Measurements from ENCODE around the gene CYTH1. TPM values are rescaled to one million over a fixed set of nuclear protein-coding genes. Genes with fewer than 3 reads are reported as not detected.

Gene CYTH1
- total RNA-seq, 1 donor from 2014 or later = 82.2 TPM

- no peak for DNase-seq
Measured at GRCh38 chr17:78645421-78646295, 136.4 kb downstream of the CYTH1 start.

GRCh38 chr17:78644931-78645351 is 137.1 kb downstream of the CYTH1 start:
- DNase-seq = no peak

- no peak for DNase-seq
Measured at GRCh38 chr17:78644224-78644623, 137.8 kb downstream of the CYTH1 start.

- DNase-seq = no peak
Measured at GRCh38 chr17:78643326-78643725, 138.7 kb downstream of the CYTH1 start.

GRCh38 chr17:78642707-78643106 is 139.4 kb downstream of the CYTH1 start:
- no peak for DNase-seq

- DNase-seq = no peak
Measured at GRCh38 chr17:78641666-78642065, 140.4 kb downstream of the CYTH1 start.

GRCh38 chr17:78641243-78641642 is 140.8 kb downstream of the CYTH1 start:
- DNase-seq = no peak

GRCh38 chr17:78640700-78641099 is 141.4 kb downstream of the CYTH1 start:
- DNase-seq = no peak

- no peak for DNase-seq
Measured at GRCh38 chr17:78637643-78638420, 144.2 kb downstream of the CYTH1 start.

- no peak for DNase-seq
Measured at GRCh38 chr17:78637146-78637545, 144.9 kb downstream of the CYTH1 start.

GRCh38 chr17:78634154-78634553 is 147.9 kb downstream of the CYTH1 start:
- no peak for DNase-seq

- no peak for DNase-seq
Measured at GRCh38 chr17:78629436-78629995, 152.6 kb downstream of the CYTH1 start.

GRCh38 chr17:78628547-78629435 is 153.3 kb downstream of the CYTH1 start:
- no peak for DNase-seq

GRCh38 chr17:78624324-78625151 is 157.5 kb downstream of the CYTH1 start:
- DNase-seq = no peak

Small RNA genes within 50 kb of the gene (small RNA-seq; reads per million reads assigned to genes)
- gene RNU6-638P = not detected

Other genes starting within 250 kb of the CYTH1 start
- gene DNAH17, start 204.9 kb downstream of the CYTH1 start, total RNA-seq = under 0.01 TPM
- 21.4 TPM for gene USP36, start 58.5 kb upstream of the CYTH1 start, total RNA-seq
- gene CEP295NL, start 120.9 kb upstream of the CYTH1 start, total RNA-seq = 1.4 TPM
- gene TIMP2, start 143.1 kb upstream of the CYTH1 start, total RNA-seq = 33.2 TPM
- gene LGALS3BP, start 197.7 kb upstream of the CYTH1 start, total RNA-seq = 24.2 TPM
- 13.1 TPM for gene CANT1, start 227.5 kb upstream of the CYTH1 start, total RNA-seq
- 0.78 TPM for gene C1QTNF1, start 241.9 kb upstream of the CYTH1 start, total RNA-seq